Activated CD4-positive, CD25-positive, alpha-beta regulatory T cell treated with anti-CD3 and anti-CD28 coated beads, Interleukin-2, amount 50 U/mL, for 16 hours (primary cell): ENCODE data around the gene CST8.

ENCODE experiments used
- DNase-seq: peaks from one replicate; pipeline ENCODE4 v3.0.0-alpha.2; 2020; ENCODE audit warnings: low read depth, low spot score

CST8 gene

GRCh38 chr20:23524146-23524545 lies 33.2 kb downstream of the CST8 start:
- no peak for DNase-seq

DNA sequence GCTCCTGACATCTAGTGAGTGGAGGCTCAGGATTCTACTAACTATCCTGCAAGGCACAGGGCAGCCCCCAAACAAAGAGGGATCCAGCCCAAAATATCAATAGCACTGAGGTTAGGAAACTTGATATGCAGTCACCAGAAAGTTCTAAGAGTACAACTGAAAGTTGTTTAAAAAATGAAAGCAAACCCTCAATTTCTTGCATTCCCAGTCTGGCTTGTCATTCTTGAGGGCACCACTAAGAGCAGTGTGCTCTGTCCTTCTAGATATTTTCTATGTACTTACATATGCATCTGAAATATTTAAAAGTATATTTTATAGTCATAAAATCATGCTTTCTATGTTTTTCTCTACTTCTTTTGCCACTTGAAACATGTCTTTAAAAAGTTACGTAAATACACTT lies 35.9 kb downstream of the CST8 start:
- DNase-seq = no peak

DNA sequence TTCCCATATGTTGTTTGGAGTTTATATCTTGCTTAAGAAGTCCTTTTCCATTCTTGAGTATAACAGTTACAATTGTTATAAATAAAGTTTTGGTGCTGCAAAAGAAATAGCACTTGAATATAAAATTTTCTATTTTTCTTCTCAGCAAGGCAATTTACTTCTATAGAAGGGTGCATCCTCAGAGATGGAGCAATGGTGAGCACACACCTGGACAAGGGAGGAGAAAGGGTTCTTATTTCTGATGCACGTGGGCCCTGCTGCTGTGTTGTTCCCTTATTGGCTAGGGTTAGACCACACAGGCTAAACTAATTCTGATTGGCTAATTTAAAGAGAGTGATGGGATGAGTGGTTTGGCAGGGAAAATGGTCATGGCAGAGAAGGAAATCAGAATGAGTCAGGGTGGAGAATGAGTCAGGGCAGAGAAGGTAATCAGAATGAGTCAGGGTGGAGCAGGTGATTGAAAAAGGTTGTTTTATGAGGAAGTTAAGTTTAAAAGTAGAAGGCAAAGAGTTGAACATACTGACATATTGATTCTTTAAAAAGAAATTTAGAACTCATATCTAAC lies 38.0 kb downstream of the CST8 start:
- DNase-seq = no peak

DNA sequence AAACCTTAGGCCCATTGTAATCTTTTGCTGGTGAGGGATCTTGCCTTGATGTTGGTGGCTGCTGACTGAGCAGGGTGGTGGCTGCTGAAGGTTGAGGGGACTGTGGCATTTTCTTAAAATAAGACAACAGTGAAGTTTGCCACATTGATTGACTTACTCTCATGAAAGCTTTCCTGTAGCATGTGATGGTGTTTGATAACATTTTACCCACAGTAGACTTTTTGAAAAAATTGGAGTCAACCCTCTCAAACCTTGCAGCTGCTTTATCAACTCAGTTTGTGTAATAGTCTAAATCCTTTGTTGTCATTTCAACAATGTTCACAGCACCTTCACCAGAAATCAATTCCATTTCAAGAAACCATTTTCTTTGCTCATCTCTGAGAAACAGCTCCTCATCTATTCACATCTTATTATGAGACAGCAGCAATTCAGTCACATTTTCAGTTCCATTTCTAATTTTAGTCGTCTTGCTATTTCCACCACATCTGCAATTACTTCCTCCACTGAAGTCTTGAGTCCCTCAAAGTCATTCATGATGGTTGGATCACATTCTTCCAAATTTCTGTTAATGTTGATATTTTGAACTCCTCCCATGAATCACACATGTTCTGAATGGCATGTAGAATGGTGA lies 40.1 kb downstream of the CST8 start:
- DNase-seq = no peak

GRCh38 chr20:23532533-23532932 lies 41.6 kb downstream of the CST8 start:
- no peak for DNase-seq

GRCh38 chr20:23533161-23533560 lies 42.2 kb downstream of the CST8 start:
- no peak for DNase-seq

- no peak for DNase-seq
Measured at GRCh38 chr20:23534801-23535593, 44.1 kb downstream of the CST8 start.

GRCh38 chr20:23536328-23536974 lies 45.5 kb downstream of the CST8 start:
- no peak for DNase-seq

- DNase-seq = no peak
Measured at GRCh38 chr20:23537030-23537429, 46.1 kb downstream of the CST8 start.

GRCh38 chr20:23540624-23541023 lies 49.7 kb downstream of the CST8 start:
- DNase-seq = no peak

GRCh38 chr20:23541330-23541729 lies 50.4 kb downstream of the CST8 start:
- no peak for DNase-seq

- DNase-seq = no peak
Measured at GRCh38 chr20:23541776-23542175, 50.9 kb downstream of the CST8 start.

DNA sequence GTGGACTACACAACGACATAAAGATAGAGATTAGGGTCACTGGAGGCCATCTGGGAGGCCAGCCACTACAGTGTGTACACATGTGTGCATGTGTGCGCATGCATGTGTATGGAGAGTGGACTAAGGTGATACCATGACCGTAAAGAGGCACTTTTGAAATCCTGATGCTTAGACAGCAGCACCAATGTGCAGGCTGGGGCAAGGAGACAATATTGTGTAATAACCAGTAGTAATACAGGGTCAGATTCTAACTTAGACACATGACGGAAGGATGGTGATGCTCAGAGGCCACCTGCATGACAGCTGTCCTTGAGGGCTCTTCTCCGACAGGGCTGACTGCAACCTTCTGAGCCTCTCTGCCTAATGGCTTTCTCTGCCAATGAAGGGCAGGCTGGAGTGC lies 51.9 kb downstream of the CST8 start:
- DNase-seq = no peak

GRCh38 chr20:23544133-23544532 lies 53.2 kb downstream of the CST8 start:
- no peak for DNase-seq
